Measurements from ENCODE around the gene EIF5.
"Not testable (repeated sequence)": the region's sequence is repeated elsewhere in the genome, so short reads cannot be mapped to it uniquely, and the experiment has no call there.

EIF5 gene

DNA sequence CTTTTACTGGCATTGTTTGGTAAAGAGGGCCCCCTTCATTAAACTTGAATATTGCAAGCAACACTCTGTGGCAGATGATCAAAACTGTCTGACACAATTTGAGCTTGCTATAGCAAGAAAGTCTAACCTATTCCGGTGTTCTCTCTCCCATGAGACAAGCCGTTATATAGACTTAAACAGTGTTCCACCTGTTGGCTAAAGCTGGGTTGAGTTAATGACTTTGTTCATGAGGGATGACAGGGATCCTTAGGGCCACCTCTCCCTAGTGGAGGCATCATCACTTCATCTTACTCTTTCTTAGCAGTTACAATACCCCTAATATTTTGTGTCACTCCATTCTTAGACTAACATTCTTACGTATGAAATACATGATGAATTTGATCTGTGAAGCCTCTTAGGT, 3.8 kb downstream of the EIF5 start:
- no peak for DNase-seq

DNA sequence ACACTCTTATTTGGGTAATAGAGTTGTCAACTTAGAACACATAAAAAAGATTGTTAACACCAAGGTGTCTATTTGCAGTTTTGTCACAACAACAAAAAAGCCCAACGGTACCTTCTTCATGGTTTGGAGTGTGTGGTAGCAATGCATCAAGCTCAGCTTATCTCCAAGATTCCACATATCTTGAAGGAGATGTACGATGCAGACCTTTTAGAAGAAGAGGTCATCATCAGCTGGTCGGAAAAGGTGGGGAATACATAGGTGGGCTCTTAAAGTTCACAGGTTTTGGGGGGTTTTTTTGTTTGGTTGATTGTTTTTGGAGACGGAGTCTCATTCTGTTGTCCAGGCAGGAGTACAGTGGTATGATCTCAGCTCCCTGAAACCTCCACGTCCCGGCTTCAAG, 5.5 kb downstream of the EIF5 start:
- no peak for DNase-seq

DNA sequence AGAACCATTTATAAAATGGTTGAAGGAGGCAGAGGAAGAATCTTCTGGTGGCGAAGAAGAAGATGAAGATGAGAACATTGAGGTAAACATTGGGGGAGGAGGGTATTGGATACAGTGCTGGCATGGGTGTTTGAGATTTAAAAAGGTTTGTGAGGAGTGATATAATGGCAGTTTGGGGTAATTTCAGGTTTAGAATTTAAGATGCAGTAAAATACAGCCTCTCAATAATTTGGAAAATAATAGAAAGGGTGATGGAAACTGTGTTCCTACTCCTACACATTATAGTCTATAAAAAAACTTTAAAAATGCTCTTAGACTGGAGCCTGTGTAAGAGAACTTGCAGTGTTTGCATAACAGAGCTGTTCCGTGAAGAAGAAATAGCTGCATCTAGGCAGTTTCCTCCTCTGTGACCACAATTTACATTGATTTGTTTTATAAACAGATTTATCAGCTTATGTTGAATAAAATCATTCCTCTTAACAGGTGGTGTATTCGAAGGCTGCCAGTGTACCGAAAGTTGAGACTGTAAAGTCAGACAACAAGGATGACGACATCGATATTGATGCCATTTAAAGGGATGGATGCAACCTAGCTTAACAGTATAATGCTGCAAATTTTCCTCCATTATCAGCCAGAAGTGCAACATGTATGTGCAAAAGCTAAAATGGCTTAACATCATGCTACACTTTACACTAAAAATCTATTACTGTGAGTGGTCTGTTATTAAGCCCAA, 6.6 kb downstream of the EIF5 start:
- DNase-seq, result no peak

DNA sequence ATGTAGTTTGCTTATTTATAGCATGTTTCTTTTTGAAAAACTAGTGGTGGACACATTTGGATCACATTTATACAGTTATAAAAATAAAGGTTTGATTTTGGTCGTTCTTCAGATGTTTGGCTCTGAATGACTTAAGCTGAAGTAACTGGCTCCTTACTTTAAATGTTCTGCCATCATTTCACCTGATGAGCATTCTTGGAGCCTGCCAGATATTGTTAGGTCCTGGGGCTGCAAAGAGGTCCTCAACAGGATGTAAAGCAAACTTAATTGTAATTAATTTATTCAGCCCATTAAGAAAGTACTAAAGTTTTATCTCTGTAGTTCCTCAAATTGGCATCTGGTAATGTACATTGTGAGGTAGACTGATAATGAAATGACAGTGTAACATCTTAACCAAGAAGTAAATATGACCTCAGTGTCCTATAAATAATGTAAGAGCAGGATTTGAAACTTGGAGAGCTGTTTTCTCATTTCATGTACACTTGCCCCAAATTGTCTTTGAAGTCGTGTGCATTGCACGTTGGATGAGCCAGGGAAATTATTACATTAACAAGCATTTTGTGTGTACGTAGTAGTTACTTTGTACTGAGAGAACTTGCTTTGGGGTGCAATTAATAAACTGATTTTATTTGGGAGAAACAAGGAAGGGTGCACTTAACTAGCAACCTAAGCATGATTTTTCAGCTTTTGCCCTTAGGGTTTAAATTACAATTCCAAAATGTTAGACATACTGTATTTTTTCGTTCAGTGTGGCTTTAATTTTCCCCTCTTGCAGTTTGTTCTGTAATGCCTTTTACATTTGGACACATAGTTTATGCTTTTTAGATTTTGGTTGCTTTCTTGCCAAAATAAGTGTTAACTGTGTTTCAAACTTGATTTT, 7.5 kb downstream of the EIF5 start:
- no peak for DNase-seq

DNA sequence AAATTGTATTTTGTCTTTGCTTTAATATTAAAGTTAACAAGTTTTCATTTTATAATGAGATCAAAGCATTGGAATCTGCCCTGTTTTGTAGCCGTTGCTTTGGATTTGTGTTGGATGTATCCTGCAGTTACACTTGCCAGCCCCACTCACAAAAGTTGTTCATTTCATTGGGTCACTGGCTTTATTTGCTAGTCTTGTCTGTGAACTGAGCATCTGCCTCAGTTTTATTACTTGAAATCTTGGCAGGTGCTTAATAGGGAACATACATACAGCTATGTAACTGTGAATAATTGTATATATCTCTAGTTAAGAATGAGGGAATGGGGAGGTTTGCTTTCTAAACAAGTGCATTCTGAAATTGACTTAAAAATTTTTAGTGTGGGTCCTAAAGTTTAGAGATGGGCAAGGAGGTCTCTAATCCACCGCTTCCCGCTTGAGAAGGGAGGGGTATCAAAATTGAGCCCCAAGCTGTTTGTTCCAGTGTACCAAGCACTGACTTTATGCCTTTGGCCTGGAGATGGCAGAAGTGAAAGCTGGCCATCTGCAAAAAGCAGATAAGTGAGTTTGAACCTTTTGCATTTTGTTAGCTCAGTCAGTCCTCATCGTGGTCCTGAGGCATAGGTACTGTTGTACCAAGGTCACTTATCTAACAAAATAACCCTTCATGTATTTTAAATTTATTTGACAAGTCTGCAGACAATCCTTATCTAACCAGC, 9.3 kb downstream of the EIF5 start:
- DNase-seq, result no peak

DNA sequence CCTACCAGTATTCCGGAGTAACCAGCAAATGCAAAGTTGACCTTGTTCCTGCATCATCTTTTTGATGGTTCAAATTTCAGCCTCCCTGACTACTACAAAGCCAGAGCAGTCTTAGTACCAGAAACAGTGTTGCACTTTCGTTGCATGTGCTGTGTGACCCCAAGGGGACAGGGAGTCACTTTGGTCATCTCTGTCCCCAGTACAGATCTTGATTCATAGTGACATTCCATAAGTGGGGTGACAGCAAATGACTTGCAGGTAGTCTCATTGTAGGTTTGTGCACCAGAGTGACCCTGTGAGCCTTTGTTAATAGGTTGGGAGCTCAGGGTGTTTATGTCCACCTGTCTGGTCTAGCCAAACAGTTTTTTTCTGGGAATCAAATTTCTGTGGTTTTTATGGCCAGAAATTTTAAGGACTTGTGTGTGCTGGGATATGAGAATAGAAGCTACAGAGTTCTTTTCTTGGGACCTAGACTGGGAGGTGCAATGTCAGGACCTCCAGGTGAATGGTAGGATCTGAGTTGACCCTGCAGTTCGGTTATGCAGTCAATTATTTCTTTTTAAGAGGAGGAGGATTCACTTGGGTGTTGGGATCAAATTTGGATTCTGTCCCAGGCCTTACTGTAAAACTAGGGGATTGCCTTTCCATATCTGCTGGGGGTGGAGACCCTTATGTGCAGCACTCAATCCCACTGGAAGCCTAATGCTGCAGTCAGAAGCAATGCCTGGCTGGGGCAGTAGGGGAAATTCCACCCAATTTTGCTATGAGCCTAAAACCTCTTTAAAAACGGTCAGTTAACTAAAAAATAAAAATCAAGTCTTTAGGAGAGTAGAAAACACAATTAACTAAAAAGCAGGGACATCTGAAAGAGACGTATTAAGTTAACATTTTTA, 10.1 kb downstream of the EIF5 start:
- DNase-seq, result no peak

DNA sequence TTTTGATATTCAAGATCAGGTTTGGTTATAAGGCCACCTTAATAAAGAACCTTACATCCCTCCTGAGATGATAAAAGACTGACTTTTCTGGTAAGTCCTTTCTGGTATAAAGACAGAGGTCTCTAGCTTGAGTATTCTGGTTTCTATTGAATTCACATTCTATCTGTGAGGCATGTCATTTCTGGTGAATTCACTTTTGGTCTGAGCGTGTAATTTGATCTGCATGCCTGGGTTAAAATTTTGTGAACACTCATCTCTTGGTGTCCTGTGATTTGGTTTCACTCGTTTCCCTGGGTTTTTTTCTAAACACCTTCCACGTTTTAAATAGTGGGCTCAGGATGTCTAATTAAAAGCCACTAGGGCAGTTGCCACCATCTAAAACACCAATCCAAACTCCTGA, 12.2 kb downstream of the EIF5 start:
- no peak for DNase-seq

DNA sequence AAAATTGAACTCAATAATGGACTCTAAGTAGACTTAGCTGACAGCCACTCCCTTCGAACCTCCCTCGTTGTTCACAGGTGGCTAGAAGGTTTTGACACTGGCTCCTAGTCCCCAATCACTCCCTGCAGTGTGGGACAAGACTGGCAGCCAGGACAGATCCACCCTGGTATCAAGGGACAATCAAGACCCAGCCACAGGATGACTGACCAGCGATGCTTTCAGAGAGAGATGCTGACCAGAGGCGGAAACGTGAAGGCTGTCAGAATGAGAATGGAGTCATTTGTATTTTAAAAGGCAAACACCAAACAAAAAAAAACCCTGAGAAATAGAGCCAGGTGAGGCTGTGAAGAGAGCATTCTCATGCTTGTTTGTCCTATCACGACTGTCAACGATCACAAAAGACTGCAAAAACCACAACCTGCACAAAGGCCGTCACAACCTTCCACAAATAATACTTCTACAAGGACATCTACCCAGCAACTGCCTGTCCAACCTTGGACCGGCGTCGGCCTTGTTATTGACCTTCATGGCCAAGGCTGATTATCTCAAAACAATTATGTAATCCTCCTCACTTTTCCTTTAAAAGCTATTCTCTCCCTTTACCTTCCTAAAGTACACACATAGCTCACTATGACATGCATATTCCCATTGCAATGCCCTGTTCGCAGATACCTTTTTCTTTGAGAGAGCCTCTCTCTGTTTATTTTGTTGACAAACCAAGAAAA, 13.2 kb downstream of the EIF5 start:
- DNase-seq, result no peak

DNA sequence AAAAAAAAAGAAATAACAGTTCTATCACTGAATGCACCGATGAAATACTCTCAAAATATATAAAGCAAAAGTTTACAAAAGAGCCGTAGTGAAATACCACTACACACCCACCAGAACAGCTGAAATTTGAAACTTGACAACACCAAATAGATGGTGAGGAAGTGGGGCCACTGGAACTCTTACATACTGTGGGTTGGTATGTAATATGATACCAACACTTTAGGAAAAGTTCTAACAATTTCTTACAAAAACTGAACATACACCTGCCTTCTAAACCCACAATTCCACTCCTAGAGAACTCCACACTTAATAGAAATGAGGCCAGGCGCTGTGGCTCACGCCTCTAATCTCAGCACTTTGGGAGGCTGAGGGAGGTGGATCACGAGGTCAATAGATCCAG, 14.1 kb downstream of the EIF5 start:
- no peak for DNase-seq

DNA sequence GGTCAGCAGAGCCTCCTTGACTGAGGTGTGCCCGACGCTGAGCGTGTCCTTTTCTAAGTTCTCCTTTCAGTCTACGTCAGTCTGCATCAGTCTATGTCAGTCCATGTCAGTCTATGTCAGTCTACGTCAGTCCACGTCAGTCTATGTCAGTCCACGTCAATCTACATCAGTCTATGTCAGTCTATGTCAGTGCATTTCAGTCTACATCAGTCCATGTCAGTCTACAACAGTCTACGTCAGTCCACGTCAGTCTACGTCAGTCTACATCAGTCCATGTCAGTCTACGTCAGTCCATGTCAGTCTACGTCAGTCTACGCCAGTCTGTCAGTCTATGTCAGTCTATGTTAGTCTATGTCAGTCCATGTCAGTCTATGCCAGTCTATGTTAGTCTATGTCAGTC, 15.9 kb downstream of the EIF5 start:
- no peak for DNase-seq

DNA sequence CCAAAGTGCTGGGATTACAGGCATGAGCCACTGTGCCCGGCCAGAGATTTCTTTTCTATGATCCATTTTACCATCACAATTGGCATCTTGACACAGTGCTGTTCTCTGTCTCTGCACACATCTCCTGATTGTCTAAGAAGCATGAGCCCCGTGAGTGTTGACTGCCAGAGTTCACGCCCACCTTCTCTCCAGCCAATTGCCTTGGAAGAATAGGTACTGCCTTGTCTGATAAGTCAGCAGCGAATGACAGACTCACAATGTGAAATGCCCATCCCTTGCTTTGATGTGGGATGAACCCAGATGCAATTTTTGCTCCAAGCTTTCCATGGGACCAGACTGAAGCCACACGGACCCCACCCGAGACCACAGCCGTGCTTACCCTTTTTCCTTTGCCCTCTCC, 19.3 kb downstream of the EIF5 start:
- DNase-seq, result no peak

DNA sequence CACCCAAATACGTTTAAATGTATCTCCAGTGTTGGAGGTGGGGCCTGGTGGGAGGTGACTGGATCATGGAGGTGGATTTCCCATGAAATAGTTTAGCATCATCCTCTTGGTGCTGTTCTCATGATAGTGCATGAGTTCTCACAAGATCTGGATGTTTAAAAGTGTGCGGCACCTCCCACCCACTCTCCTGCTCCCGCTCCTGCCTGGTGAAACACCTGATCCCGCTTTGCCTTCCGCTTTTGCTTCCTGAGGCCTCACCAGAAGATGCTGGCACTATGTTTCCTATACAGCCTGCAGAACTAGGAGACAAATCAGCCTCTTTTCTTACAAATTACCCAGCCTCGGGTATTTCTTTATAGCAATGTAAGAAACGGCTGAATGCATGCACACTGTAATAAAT, 20.1 kb downstream of the EIF5 start:
- no peak for DNase-seq

DNA sequence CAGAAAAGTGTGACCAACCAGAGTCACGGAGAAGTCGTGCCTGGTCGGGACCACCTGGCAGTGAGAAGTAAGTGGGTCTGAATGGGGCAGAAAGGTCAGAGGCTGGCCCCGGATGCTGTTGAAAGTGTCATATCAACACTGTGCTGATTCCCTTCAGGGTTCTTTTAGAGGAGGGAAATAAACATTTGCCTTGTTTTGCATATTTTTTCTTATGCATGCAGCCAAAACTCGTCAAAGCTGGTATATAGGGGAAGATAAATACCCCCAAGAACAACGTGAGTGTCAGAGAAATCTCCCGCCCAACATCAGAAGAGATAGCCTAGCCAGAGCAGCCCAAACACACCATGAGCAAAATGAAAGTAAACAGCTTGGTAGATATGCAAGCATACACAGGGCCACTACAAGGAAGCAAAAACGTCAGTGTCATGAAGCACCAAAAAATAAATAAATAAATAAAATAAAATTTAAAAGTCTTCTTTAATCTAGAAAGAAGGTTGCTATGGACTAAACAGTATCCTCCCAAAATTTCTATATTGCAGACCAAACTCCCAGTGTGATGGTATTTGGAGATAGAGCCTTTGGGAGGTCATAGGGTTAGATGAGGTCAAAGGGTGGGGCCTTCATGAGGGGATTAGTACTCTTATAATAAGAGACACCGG, 22.1 kb downstream of the EIF5 start:
- no peak for DNase-seq

DNA sequence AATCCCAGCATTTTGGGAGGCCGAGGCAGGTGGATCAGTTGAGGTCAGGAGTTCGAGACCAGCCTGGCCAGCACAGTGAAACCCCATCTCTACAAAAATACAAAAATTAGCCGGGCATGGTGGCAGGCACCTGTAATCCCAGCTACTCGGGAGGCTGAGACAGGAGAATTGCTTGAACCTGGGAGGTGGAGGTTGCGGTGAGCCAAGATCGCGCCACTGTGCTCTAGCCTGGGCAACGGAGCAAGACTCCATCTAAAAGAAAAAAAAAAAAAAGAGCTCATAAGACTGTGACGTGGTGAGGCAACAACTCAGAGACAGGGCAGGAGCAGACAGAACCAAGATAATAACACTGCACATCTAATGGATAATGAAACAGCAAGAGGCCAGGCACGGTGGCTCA, 23.5 kb downstream of the EIF5 start:
- not testable (repeated sequence) for DNase-seq

DNA sequence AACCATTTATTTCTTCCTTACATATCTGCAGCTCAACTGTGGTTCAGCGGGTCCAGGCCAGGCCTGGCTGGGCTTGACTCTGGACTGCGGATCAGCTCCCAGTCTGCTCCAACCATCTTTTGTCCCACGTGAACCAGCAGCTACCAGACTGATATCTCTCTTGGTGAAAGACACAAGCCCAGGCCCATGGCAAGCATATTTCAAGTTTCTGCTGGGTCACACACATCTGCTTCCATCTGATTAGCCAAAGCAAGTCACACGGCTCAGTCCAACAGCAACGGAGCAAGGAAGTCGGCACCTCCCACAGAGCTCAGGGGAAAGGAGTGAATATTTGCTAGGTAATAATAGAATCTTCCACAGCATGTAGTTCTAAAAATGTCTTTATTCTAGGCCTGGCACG, 26.5 kb downstream of the EIF5 start:
- DNase-seq, result no peak

DNA sequence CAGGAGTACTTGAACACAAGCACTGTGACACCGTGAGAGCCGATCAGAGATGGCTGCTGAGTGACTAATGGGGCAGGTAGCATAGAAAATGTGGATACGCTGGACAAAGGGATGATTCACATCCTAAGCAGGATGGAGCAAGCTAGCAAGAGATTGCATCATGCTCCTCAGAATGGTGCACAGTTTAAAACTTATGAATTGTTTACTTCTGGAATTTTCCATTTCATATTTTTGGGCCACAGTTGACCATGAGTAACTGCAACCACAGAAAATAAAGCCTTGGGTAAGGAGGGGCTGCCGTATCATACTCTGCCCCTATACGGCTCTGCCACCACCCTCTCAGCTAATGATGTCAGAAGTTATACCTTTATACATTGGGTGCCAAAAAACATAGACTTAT, 27.8 kb downstream of the EIF5 start:
- no peak for DNase-seq

DNA sequence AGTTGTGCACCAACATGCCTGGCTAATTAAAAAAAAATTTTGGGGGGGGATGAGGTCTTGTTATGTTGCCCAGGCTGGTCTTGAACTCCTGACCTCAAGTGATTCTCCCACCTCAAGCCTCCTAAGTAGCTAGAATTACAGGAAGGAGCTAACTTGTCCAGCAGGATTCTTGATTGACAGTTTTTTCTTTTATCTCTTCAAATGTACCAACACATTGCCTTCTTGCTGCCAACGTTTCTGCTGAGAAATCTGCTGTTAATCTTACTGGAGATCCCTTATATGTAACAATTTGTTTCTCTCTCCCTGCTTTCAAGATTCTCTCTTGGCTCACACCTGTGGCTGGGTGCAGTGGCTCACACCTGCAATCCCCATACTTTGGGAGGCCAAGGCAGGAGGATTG, 28.7 kb downstream of the EIF5 start:
- DNase-seq, result no peak

DNA sequence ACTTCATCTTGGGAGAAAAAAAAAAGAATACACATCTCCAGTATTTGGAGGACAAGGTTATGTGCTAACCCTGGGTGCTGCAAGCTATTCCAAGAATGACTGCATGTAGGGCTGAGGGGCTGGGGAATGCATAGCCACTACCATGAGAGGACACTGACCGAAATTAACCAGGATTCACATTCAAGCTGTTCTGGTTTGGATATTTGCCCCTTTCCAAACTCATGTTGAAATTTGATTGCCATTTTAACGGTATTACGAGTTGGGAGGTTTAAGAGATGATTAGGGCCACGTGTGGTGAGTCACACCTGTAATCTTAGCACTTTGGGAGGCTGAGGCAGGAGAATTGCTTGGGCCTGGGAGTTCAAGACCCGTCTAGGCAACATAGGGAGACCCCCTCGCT, 32.7 kb downstream of the EIF5 start:
- DNase-seq, result no peak

DNA sequence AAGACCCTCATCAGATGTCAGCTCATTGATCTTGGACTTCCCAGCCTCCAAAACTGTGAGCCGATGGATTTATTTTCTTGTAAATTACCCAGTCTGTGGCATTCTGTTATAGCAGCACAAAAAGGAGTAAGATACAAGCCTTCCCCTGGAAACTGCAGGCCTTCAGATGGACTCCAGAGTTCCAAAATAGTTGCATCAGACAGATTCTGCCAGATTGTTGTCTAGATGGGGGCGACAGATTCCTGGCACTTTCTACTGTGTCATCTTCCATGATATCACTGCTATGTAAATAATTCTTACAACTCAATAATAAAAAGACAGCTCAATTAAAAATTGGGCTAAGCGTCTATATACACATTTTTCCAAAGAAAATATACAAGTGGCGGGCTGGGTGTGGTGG, 34.0 kb downstream of the EIF5 start:
- DNase-seq, result no peak

DNA sequence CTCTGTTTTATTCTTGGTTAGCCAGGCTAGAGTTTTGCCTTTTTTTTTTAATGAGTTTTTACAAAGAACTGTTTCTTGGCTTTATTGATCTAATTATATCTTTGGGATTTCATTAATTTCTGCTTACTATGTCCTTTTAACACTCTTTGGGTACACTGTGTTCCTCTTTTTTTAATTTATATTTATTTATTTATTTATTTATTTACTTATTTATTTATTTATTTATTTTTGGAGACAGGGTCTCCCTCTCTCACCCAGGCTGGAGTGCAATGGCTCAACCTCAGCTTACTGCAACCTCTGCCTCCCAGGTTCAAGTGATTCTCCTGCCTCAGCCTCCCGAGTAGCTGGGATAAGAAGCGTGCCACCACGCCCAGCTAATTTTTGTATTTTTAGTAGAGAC, 36.0 kb downstream of the EIF5 start:
- DNase-seq, result no peak

DNA sequence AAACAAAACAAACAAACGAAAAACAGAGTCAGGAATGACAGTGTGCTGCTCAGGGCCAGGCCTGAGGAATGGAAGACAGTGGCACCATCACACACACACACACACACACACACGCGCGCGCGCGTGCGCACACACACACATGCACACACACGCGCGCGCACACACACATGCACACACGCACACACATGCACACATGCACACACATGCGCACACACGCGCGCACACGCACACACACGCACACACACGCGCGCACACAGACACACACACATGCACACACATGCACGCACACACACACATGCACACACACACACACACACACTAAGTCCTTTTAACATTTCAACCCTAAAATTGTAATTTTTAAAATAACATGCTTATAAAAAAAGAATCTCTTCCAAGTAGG, 38.0 kb downstream of the EIF5 start:
- no peak for DNase-seq
